ENCODE measurements around the gene NPAS2.

The NPAS2 gene

GRCh38 chr2:100940766-100941645, 121.1 kb downstream of the NPAS2 start:
- TF ChIP-seq FOXA1 (IDR thresholded peaks at IDR 0.05), result no peak
- TF ChIP-seq L3MBTL2 (conservative IDR thresholded peaks at IDR 0.05), result no peak
- TF ChIP-seq ZNF384 (IDR thresholded peaks at IDR 0.05), result no peak
- TF ChIP-seq SUZ12 (IDR thresholded peaks at IDR 0.05), result no peak
- TF ChIP-seq ARNT (IDR thresholded peaks at IDR 0.05), result no peak
- TF ChIP-seq FOXK2 (IDR thresholded peaks at IDR 0.05), result no peak
- no peak for TF ChIP-seq PKNOX1 (IDR thresholded peaks at IDR 0.05)
- no peak for TF ChIP-seq TARDBP (IDR thresholded peaks at IDR 0.05)
- no peak for TF ChIP-seq CTBP1 (IDR thresholded peaks at IDR 0.05; ENCODE audit: borderline replicate concordance)
- no peak for TF ChIP-seq BHLHE40 (IDR thresholded peaks at IDR 0.05; ENCODE audit: borderline replicate concordance)
- no peak for TF ChIP-seq LEF1 (IDR thresholded peaks at IDR 0.05; ENCODE audit: borderline replicate concordance)
- no peak for TF ChIP-seq SP1 (IDR thresholded peaks at IDR 0.05)
- no peak for TF ChIP-seq NFRKB (IDR thresholded peaks at IDR 0.05)
- no peak for TF ChIP-seq HDGF (IDR thresholded peaks at IDR 0.05; ENCODE audit: borderline replicate concordance)
- TF ChIP-seq FOXM1 (IDR thresholded peaks at IDR 0.05; ENCODE audit: borderline replicate concordance), result no peak
- TF ChIP-seq ELF4 (IDR thresholded peaks at IDR 0.05), result no peak
- CTCF ChIA-PET, result no interaction called here

GRCh38 chr2:100941646-100942240, 121.8 kb downstream of the NPAS2 start:
- ChIA-PET POLR2A (no interaction called here), CTCF (no interaction called here)
- TF ChIP-seq BHLHE40 (IDR thresholded peaks at IDR 0.05; ENCODE audit: borderline replicate concordance) (no peak), L3MBTL2 (conservative IDR thresholded peaks at IDR 0.05) (no peak)
- DNase-seq (ENCODE audit: extremely low spot score), result no peak

More at GRCh38 chr2:100940766-100941645, 121.1 kb downstream of the NPAS2 start:
- no peak for DNase-seq (ENCODE audit: extremely low spot score)
- POLR2A ChIA-PET, result no interaction called here

GRCh38 chr2:100944617-100945432, 124.9 kb downstream of the NPAS2 start:
- CTCF ChIA-PET, result no interaction called here
- TF ChIP-seq FOXM1 (IDR thresholded peaks at IDR 0.05; ENCODE audit: borderline replicate concordance), result no peak
- TF ChIP-seq L3MBTL2 (conservative IDR thresholded peaks at IDR 0.05), result no peak
- no peak for TF ChIP-seq NFRKB (IDR thresholded peaks at IDR 0.05)
- TF ChIP-seq HDGF (IDR thresholded peaks at IDR 0.05; ENCODE audit: borderline replicate concordance), result no peak
- DNase-seq (ENCODE audit: extremely low spot score), result no peak
- POLR2A ChIA-PET, result no interaction called here

- TF ChIP-seq ARNT (IDR thresholded peaks at IDR 0.05), result no peak
- TF ChIP-seq ZNF384 (IDR thresholded peaks at IDR 0.05), result no peak
- TF ChIP-seq FOXA1 (IDR thresholded peaks at IDR 0.05), result no peak
- TF ChIP-seq PKNOX1 (IDR thresholded peaks at IDR 0.05), result no peak
- TF ChIP-seq HDGF (IDR thresholded peaks at IDR 0.05; ENCODE audit: borderline replicate concordance), result no peak
- TF ChIP-seq SP1 (IDR thresholded peaks at IDR 0.05), result no peak
- TF ChIP-seq L3MBTL2 (conservative IDR thresholded peaks at IDR 0.05), result no peak
- TF ChIP-seq LEF1 (IDR thresholded peaks at IDR 0.05; ENCODE audit: borderline replicate concordance), result no peak
- POLR2A ChIA-PET, result no interaction called here
- no peak for DNase-seq (ENCODE audit: extremely low spot score)
- CTCF ChIA-PET, result no interaction called here
Measured at GRCh38 chr2:100945433-100945740, 125.4 kb downstream of the NPAS2 start.

- ChIA-PET CTCF (no interaction called here), POLR2A (interaction anchor here (0.8 kb wide), 1 partner anchor 302 kb away, joined by 3 read pairs; no protein-coding TSS in a partner anchor)
- TF ChIP-seq LEF1 (IDR thresholded peaks at IDR 0.05; ENCODE audit: borderline replicate concordance) (no peak), TARDBP (IDR thresholded peaks at IDR 0.05) (no peak)
- DNase-seq (ENCODE audit: extremely low spot score), result no peak
Measured at GRCh38 chr2:100945930-100946607, 126.1 kb downstream of the NPAS2 start.

- ChIA-PET CTCF (no interaction called here), POLR2A (no interaction called here)
- no peak for TF ChIP-seq BHLHE40 (IDR thresholded peaks at IDR 0.05; ENCODE audit: borderline replicate concordance)
- no peak for TF ChIP-seq TARDBP (IDR thresholded peaks at IDR 0.05)
- TF ChIP-seq FOXM1 (IDR thresholded peaks at IDR 0.05; ENCODE audit: borderline replicate concordance), result no peak
- TF ChIP-seq PKNOX1 (IDR thresholded peaks at IDR 0.05), result no peak
- TF ChIP-seq ELF4 (IDR thresholded peaks at IDR 0.05), result no peak
- no peak for TF ChIP-seq HDGF (IDR thresholded peaks at IDR 0.05; ENCODE audit: borderline replicate concordance)
- TF ChIP-seq FOXK2 (IDR thresholded peaks at IDR 0.05), result no peak
- no peak for TF ChIP-seq NFRKB (IDR thresholded peaks at IDR 0.05)
- TF ChIP-seq CTBP1 (IDR thresholded peaks at IDR 0.05; ENCODE audit: borderline replicate concordance), result no peak
- no peak for TF ChIP-seq SUZ12 (IDR thresholded peaks at IDR 0.05)
- no peak for TF ChIP-seq LEF1 (IDR thresholded peaks at IDR 0.05; ENCODE audit: borderline replicate concordance)
- TF ChIP-seq FOXA1 (IDR thresholded peaks at IDR 0.05), result no peak
- TF ChIP-seq L3MBTL2 (conservative IDR thresholded peaks at IDR 0.05), result no peak
- TF ChIP-seq ZNF384 (IDR thresholded peaks at IDR 0.05), result no peak
- TF ChIP-seq ARNT (IDR thresholded peaks at IDR 0.05), result no peak
- no peak for TF ChIP-seq SP1 (IDR thresholded peaks at IDR 0.05)
- no peak for DNase-seq (ENCODE audit: extremely low spot score)
Measured at GRCh38 chr2:100948942-100949811, 129.2 kb downstream of the NPAS2 start.

Measured in HEK293T (cell line).